Activated CD8-positive, alpha-beta T cell treated with anti-CD3 and anti-CD28 coated beads, Interleukin-2, amount 10 ng/mL, durations not matched to agents 7 days and 5 days (primary cell): ENCODE measurements around the gene VARS1. TPM values are rescaled to one million over a fixed set of nuclear protein-coding genes. Genes with fewer than 3 reads are reported as not detected.
A peak's percentile ranks its signal among the peaks of the same experiment; 100 is the strongest.

Experiments used
- ATAC-seq: fragments of 150-1000 bp; cut with Tn5 transposase; one replicate; pipeline ENCODE4 v1.10.0; 2021; ENCODE audit warnings: moderate library complexity
- CTCF ChIA-PET: fragments of 350-600 bp; sonication (Branson Sonifier 250); formaldehyde crosslinking; loops from one replicate; lab custom pipeline; 2021; ENCODE audit warnings: antibody characterized with exemption; lab: Charles Lee
- POLR2A ChIA-PET: fragments of 350-600 bp; sonication (Branson Sonifier 250); formaldehyde crosslinking; loops from one replicate; lab custom pipeline; 2021; ENCODE audit warnings: antibody characterized with exemption; lab: Charles Lee
- DNase-seq: peaks from one replicate; pipeline ENCODE4 v3.0.0-alpha.2; 2020
- H3K27ac Mint-ChIP-seq: one replicate; pipeline ENCODE4 v1.8.0; 2021; ENCODE audit warnings: mild to moderate bottlenecking, mixed read lengths
- H3K27me3 Mint-ChIP-seq: one replicate; pipeline ENCODE4 v1.8.0; 2021; ENCODE audit warnings: low read depth, mixed read lengths
- H3K36me3 Mint-ChIP-seq: one replicate; pipeline ENCODE4 v1.8.0; 2021; ENCODE audit warnings: low read depth, mixed read lengths
- H3K4me1 Mint-ChIP-seq: one replicate; pipeline ENCODE4 v1.8.0; 2021; ENCODE audit warnings: low read depth, mixed read lengths
- H3K4me3 Mint-ChIP-seq: one replicate; pipeline ENCODE4 v1.8.0; 2021; ENCODE audit warnings: mild to moderate bottlenecking, mixed read lengths
- H3K9me3 Mint-ChIP-seq: one replicate; pipeline ENCODE4 v1.8.0; 2022; ENCODE audit warnings: mixed read lengths; ENCODE audit not compliant: insufficient read depth
- total RNA-seq, 2 experiments: library from RNA; stranded (reverse); gene quantifications; one replicate each; pipeline ENCODE4 v1.2.3, GENCODE V29; 2021

Gene VARS1
- total RNA-seq, 2 experiments from 2014 or later = 114 to 115 TPM

DNA sequence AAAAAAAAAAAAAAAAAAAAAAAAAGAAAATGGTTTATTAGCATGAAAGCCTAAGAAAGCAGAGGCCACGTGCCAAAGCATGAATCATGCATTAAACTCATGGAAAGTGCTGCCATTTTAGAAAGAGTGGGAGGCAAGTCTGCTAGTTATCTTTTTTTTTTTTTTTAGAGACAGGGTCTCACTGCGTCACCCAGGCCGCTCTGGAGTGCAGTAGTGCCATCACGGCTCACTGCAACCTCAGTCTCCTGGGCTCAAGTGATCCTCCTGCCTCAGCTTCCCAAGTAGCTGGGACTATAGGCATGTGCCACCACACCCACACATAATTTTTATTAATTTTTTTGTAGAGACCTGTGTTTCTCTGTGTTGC lies 23.6 kb downstream of the VARS1 start:
- Mint-ChIP-seq H3K36me3 (peaks cover 11% of the 10 kb centered on the region), H3K27ac (peak overlapping the region; percentile 83), H3K9me3 (no peaks in the 10 kb centered on the region), H3K27me3 (no peaks in the 10 kb centered on the region), H3K4me1 (peaks cover 69% of the 10 kb centered on the region), H3K4me3 (peak overlapping the region; percentile 50)
- DNase-seq (no peak), ATAC-seq (no peak)
- ChIA-PET CTCF (interaction anchor here (8.3 kb wide), 1 partner anchor 33 kb away, joined by 118 read pairs; the partner anchor contains the start of genes CLIC1 and MSH5), POLR2A (interaction anchor here (0.9 to 3.6 kb wide), 5 partner anchors 13 to 120 kb away, joined by 3 to 31 read pairs (median 4); partner anchors contain the start of genes LSM2 and MSH5)

DNA sequence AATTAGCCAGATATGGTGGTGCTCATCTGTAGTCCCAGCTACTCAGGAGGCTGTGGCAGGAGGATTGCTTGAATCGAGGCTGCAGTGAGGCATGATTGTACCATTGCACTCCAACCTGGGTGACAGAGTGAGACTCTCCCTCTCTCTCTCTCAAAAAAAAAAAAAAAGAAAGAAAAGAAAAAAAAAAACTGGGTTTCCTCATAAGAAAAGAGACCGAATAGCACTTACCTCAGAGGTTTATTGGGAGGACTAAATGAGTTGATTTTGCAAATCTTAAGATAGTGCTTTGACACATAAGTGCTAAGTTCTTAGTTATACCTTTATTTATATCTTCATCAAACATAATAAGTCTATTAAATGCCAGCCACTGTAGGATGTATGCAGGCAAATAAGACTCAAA lies 24.7 kb downstream of the VARS1 start:
- no peak overlapping the region for H3K4me3 Mint-ChIP-seq
- peak overlapping the region; percentile 55 for H3K27ac Mint-ChIP-seq

DNA sequence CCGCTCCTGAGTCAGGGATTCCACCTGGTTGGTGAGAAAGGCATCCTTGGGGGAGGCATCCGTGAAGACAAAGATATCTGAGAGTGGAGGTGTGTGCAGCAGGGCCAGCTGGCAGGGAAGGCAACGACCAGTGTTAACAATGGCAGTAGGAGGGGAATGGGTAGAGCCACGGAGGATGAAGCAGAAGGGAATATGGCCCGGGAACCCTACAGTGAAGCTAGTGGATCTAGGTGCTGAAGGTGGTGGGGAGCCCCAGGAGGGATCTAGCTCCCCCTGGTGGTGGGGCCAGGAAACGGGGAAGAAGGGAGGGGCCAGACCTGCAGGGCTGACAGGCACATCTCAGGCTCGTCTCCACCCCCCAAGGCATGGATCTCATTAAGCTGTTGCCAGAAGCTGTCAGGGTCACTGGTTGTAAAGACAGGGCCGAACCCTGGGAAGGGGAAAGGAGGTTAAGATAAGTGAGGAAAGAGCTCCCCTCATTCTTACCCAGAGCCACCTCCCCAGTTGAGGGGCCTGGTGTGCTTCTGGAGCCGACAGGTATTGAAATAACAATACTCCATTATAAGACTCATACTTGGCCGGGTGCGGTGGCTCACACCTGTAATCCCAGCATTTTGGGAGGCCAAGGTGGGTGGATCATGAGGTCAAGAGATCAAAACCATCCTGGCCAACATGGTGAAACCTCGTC lies 25.7 kb downstream of the VARS1 start:
- Mint-ChIP-seq H3K9me3 (no peaks in the 10 kb centered on the region), H3K27me3 (no peaks in the 10 kb centered on the region), H3K4me1 (peaks cover 49% of the 10 kb centered on the region), H3K27ac (peak overlapping the region; percentile 60), H3K36me3 (peaks cover 11% of the 10 kb centered on the region), H3K4me3 (no peak overlapping the region)
- POLR2A ChIA-PET = interaction anchor here (1.0 to 3.6 kb wide), 5 partner anchors 12 to 105 kb away, joined by 3 to 31 read pairs (median 3); partner anchors contain the start of gene MSH5
- ATAC-seq (peak; percentile 88), DNase-seq (peak; percentile 88)
- CTCF ChIA-PET = interaction anchor here (0.8 to 8.3 kb wide), 39 partner anchors 9 to 228 kb away, joined by 3 to 118 read pairs (median 6); partner anchors contain the start of genes ABHD16A, CLIC1, DDAH2 and DDX39B

More for the DNA sequence above, 24.7 kb downstream of the VARS1 start:
- no peak for DNase-seq
- Mint-ChIP-seq H3K27me3 (no peaks in the 10 kb centered on the region), H3K36me3 (peaks cover 11% of the 10 kb centered on the region), H3K4me1 (peaks cover 58% of the 10 kb centered on the region), H3K9me3 (no peaks in the 10 kb centered on the region)
- ChIA-PET CTCF (interaction anchor here (0.9 to 8.3 kb wide), 15 partner anchors 11 to 104 kb away, joined by 3 to 118 read pairs (median 7); partner anchors contain the start of genes CLIC1, DDAH2, LY6G5C and MPIG6B), POLR2A (interaction anchor here (1.2 to 3.6 kb wide), 4 partner anchors 24 to 119 kb away, joined by 3 to 31 read pairs (median 4); partner anchors contain the start of gene MSH5)
- ATAC-seq = no peak

DNA sequence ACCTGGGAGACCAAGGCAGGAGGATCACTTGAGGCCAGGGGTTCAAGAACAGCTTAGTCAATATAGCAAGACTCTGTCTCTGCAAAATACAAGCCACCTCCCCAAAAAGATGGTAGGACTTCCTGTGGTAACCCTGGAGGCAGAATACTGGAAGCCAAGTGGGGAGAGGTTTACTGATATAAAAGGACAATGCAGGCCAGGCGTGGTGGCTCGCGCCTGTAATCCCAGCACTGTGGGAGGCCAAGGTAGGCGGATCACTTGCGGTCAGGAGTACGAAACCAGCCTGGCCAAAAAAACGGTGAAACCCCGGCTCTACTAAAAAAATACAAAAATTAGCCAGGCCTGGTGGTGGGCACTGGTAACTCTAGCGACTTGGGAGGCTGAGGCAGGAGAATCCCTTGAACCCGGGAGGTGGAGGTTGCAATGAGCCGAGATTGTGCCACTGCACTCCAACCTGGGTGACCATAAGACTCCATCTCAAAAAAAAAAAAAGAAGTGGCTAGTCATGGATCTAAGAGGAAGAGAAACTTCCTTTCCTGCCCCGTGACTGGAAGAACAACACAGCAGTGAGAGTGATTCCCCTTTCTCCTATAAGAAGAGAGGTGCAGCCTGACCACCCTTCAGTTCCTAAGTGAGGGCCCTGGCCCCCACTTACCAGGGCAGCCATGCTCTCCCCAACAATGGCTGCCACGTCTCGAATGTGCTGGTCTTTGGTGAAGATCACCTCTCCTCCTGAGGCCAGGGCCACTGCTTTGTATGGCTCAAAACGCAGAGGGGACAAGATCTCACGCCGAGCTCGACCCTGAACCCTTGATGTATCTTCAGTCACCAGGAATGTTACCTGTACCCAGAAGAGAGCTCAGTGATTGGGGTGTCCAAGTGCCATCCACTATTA lies 26.9 kb downstream of the VARS1 start:
- ChIA-PET CTCF (interaction anchor here (1.0 to 8.3 kb wide), 21 partner anchors 9 to 227 kb away, joined by 3 to 118 read pairs (median 8); partner anchors contain the start of genes ABHD16A, CLIC1, DDAH2 and DDX39B), POLR2A (interaction anchor here (1.0 to 3.6 kb wide), 4 partner anchors 11 to 103 kb away, joined by 3 to 31 read pairs (median 3); partner anchors contain the start of gene MSH5)
- Mint-ChIP-seq H3K36me3 (peaks cover 20% of the 10 kb centered on the region), H3K4me3 (no peak overlapping the region), H3K9me3 (no peaks in the 10 kb centered on the region), H3K27me3 (no peaks in the 10 kb centered on the region), H3K27ac (no peak overlapping the region), H3K4me1 (peaks cover 52% of the 10 kb centered on the region)
- no peak for DNase-seq
- no peak for ATAC-seq

DNA sequence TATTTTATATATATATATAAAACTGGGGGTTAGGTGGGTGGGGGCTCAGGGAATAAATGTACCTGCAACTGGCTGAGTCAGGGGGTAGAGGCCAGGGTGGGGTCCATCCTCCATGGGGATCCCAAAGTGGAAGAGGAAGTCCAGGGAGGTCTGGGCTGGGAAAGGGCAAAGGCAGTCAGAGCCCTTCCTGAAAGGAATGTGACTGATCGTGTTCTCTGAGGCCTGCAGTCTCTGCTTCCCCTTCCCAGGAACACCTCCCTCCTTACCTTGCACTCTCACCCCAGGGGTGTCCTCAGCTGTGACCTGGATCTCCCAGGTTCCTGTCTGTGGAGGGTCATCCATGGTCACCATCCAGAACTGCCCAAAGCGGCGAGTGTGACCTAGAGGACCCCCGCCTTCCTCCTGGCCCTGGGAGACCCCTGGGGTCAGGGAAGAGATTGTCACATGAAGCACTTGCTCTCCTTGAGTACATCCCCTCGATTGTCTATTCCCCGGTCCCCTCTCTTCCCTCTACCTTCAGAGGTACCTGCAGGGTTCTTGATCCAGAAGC lies 28.4 kb downstream of the VARS1 start:
- no peak for DNase-seq
- CTCF ChIA-PET = interaction anchor here (8.3 kb wide), 1 partner anchor 28 kb away, joined by 118 read pairs; the partner anchor contains the start of genes CLIC1 and MSH5
- POLR2A ChIA-PET = interaction anchor here (1.0 kb wide), 1 partner anchor 31 kb away, joined by 3 read pairs; the partner anchor contains the start of gene CLIC1

DNA sequence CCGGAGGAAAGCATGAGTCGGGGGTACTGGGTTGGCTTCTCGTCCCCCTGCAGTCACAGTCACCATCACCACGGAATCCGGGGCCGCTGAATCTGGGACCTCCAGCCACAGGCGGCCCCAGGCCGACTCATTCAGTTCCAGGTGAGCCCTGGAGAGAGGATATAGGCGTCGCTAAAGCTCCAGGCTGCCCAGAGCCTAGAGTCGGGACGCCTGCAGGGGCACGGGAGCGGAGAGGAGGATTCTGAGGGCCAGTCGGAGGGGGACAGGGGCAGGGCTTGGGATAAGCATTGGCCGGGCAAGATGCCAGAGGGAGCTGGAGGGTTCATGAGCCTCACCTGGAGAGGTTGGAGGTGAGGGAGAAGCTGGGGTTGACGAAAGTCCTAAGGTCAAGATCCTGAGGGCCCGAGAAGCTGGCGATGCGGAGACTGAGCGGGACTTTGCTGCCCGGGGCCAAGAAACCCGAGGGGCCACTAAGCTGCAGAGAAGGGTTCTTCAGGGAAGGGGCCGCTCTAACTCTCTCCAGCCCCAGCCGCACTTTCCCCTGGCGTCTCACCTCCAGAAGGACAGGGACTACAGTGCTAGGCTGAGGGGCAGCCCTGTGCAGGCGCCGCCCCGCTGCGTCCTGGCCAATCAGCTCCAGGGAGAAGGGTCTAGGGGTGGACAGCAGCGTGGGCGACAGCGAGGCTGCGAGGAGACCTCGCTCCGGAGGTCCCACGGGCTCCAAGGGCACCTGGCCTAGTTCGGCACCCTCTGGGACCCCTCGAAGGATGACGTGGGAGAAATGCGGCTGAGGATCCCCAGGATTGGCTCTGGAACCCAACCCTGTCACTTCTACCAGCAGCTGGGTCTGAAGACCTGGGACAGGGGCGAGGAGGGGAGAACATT lies 29.4 kb downstream of the VARS1 start:
- Mint-ChIP-seq H3K27ac (peak overlapping the region; percentile 20), H3K4me1 (peaks cover 42% of the 10 kb centered on the region), H3K27me3 (no peaks in the 10 kb centered on the region), H3K9me3 (no peaks in the 10 kb centered on the region), H3K36me3 (peaks cover 30% of the 10 kb centered on the region), H3K4me3 (no peak overlapping the region)
- CTCF ChIA-PET = interaction anchor here (8.3 kb wide), 1 partner anchor 27 kb away, joined by 118 read pairs; the partner anchor contains the start of genes CLIC1 and MSH5
- POLR2A ChIA-PET = interaction anchor here (1.0 kb wide), 1 partner anchor 30 kb away, joined by 3 read pairs; the partner anchor contains the start of gene CLIC1
- DNase-seq (no peak), ATAC-seq (no peak)

More for the DNA sequence above, 28.4 kb downstream of the VARS1 start:
- no peaks in the 10 kb centered on the region for H3K27me3 Mint-ChIP-seq
- H3K4me1 Mint-ChIP-seq = peaks cover 46% of the 10 kb centered on the region
- no peaks in the 10 kb centered on the region for H3K9me3 Mint-ChIP-seq
- no peak overlapping the region for H3K4me3 Mint-ChIP-seq
- H3K27ac Mint-ChIP-seq = no peak overlapping the region
- no peak for ATAC-seq
- H3K36me3 Mint-ChIP-seq = peaks cover 29% of the 10 kb centered on the region

DNA sequence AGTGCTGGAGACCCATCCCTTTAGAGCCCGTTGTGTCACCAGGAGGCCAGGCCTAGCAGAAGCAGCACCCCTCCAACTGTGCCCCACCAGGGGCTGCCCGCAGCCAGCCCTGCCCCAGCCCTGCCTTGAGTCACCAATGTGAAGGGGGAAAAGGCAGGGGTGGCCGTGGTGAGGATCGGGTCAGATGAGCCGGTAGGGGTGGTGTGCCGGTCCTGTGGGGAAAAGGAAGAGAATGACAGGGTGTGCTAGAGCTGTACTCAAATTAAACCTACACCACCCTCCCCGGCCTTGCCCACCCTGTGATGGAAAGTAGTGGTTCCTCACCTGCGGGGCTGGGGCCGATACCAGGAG lies 30.0 kb downstream of the VARS1 start:
- no peak overlapping the region for H3K27ac Mint-ChIP-seq
- H3K9me3 Mint-ChIP-seq = no peaks in the 10 kb centered on the region
- H3K4me3 Mint-ChIP-seq = no peak overlapping the region
- CTCF ChIA-PET = interaction anchor here (8.3 kb wide), 1 partner anchor 27 kb away, joined by 118 read pairs; the partner anchor contains the start of genes CLIC1 and MSH5
- H3K27me3 Mint-ChIP-seq = no peaks in the 10 kb centered on the region
- DNase-seq (no peak), ATAC-seq (no peak)
- POLR2A ChIA-PET = no interaction called here
- H3K4me1 Mint-ChIP-seq = peaks cover 36% of the 10 kb centered on the region
- H3K36me3 Mint-ChIP-seq = peaks cover 35% of the 10 kb centered on the region

DNA sequence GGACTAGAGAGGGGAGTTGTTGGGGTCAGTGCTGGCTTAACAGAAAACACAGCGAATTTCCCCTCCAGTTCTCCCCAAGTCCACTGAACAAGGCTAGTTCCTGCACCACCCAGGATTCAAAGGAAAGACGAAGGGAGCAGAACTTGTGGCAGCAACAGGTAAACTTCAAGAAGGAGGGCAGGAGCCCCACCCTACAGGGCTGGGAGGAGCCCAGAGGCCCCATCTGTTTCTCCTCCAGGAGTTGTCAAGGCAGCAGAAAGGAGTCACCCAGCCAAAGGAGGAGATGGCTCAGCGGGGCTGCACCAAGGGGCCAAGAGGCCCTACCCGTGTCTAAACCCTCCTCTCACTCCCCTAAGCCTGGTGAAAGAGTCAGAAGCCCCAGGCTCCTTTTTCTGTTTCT lies 31.4 kb downstream of the VARS1 start:
- peaks cover 26% of the 10 kb centered on the region for H3K4me1 Mint-ChIP-seq
- ChIA-PET CTCF (no interaction called here), POLR2A (interaction anchor here (0.6 to 1.2 kb wide), 2 partner anchors 9 to 80 kb away, joined by 3 to 4 read pairs; no protein-coding TSS in a partner anchor)
- no peak overlapping the region for H3K27ac Mint-ChIP-seq
- no peak for DNase-seq
- no peak for ATAC-seq
- no peak overlapping the region for H3K4me3 Mint-ChIP-seq
- H3K9me3 Mint-ChIP-seq = no peaks in the 10 kb centered on the region
- peaks cover 40% of the 10 kb centered on the region for H3K36me3 Mint-ChIP-seq
- no peaks in the 10 kb centered on the region for H3K27me3 Mint-ChIP-seq

DNA sequence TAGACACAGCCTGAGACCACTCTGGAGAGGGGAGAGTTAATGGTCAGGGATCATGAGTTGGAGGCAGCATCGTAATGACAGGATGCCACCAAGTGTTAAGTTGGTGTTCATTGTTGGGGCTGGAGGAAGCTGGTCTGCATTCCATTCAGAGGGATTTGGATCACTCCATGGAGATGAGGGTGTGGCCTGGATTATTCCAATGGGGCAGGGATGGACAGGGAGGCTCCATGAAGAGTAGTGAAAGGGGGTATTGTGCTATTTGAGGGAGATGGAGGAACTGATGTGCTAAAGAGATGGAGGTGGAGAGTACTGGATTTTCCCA lies 32.0 kb downstream of the VARS1 start:
- ChIA-PET CTCF (no interaction called here), POLR2A (no interaction called here)
- Mint-ChIP-seq H3K27me3 (no peaks in the 10 kb centered on the region), H3K27ac (peak overlapping the region; percentile 61), H3K4me3 (no peak overlapping the region), H3K4me1 (peaks cover 20% of the 10 kb centered on the region), H3K36me3 (peaks cover 43% of the 10 kb centered on the region), H3K9me3 (no peaks in the 10 kb centered on the region)
- DNase-seq (no peak), ATAC-seq (no peak)

DNA sequence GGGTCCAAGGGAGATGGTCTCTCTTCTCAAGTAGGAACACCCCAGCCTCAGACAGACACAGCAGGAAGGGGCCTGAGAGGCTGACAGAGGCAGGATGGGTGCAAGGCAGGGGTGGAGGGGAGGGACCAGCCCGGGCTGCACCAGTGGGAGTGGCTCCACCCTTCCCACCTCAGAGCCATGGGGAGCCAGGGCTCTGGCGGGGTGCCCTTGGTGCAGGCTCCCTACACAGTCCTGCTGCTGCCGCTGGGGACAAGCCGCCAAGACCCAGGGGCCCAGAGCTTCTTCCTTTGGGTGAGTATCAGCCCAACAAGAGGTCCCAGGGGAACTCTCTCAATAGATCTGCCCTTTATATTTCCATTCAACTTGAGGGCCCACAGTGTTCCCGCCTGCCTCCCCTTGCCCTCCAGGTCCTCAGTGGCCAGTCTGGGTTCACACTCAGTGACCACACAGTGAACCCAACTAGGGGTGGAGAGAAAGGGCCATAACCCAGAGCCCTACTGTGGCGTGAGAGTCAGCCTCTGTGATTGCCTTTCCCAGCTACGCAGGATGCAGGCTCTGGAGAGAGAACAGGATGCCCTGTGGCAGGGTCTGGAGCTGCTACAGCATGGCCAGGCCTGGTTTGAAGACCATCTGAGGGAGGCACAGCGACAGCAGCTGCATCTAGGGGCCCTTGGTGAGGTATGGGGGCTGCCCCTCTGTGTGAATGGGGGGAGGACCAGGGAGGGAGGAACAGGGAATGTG lies 32.5 kb downstream of the VARS1 start:
- no peak for DNase-seq
- Mint-ChIP-seq H3K27me3 (no peaks in the 10 kb centered on the region), H3K9me3 (no peaks in the 10 kb centered on the region), H3K27ac (peak overlapping the region; percentile 61), H3K4me3 (no peak overlapping the region), H3K4me1 (peaks cover 15% of the 10 kb centered on the region), H3K36me3 (peaks cover 47% of the 10 kb centered on the region)
- POLR2A ChIA-PET = no interaction called here
- CTCF ChIA-PET = no interaction called here
- peak; percentile 44 for ATAC-seq
